ENCODE results near the gene ZNF598. TPM values are rescaled to one million over a fixed set of nuclear protein-coding genes. Genes with fewer than 3 reads are reported as not detected.

The ZNF598 gene
- total and polyA plus RNA-seq, 2 of the 13 experiments (the other 11 are each of a cell fraction or from before 2014, with no cell fraction given) = 13.5 to 14.2 TPM

GRCh38 chr16:2047330-2048115, 37.9 kb upstream of the ZNF598 start, which contains the start of the genes NTHL1 and TSC2 (continued):
- no peak; the same call in 1 of the 2 replicates for TF ChIP-seq RELA (CRISPR knock-in tag; IDR thresholded peaks at IDR 0.05)

DNA sequence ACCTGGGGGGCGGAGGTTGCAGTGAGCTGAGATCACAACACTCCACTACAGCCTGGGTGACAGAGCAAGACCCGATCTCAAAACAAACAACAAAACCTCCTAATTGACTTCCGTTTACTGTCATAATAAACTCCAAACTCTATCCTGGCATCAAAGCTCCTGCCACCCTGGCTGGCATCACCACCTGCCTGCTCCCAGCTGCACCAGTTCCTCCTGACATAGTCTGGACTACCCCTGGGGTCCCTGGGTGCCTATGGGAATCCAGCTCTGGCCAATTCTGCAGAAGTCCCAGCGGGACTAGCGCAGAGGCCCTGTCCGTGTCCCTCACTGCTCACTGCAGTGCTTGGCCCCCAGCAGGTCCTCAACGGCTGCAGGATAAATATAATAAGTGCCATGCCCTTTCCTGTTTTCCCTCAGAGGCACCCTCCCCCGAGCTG, 37.3 kb upstream of the ZNF598 start:
- no peak for DNase-seq (ENCODE audit: low spot score)
- 22% methylated on average over 4 of the region's 8 CpGs for WGBS (ENCODE audit: low lambda C conversion rate)
- no TSS peak for BruUV-seq (replicated peaks)
- no peak; the same call in 1 of the 3 replicates for ATAC-seq
- peaks cover 1 to 8% of the 10 kb centered on the region in 2 experiments; a peak in 3 of 5 replicates for H3K36me3 ChIP-seq (replicated peaks in 1 of 2; ENCODE audit: control insufficient read depth in 1 of 2, insufficient read depth in 2 of 2, low read length in 2 of 2)
- H4K20me1 ChIP-seq (ENCODE audit: insufficient read depth, low read length) = no peaks in the 10 kb centered on the region
- H3K79me2 ChIP-seq (ENCODE audit: insufficient read depth, low read length) = peaks cover 19% of the 10 kb centered on the region
- in situ Hi-C loops (cut with HindIII; ENCODE audit: extremely low pct_ligation_motif_present, low pct_unique_long_range_greater_than_20kb) = no loop called here
- peak; percentile 50 for FAIRE-seq
- intact Hi-C loops (cut with micrococcal nuclease; ENCODE audit: unreplicated experiment) = no loop called here
- H3K9ac ChIP-seq (ENCODE audit: insufficient read depth, low read depth, low read length) = peak overlapping the region; percentile 56
- peak overlapping the region; percentile 63 for H3K27ac ChIP-seq (ENCODE audit: extremely low read length, insufficient read depth, low read length)
- H3K4me2 ChIP-seq (ENCODE audit: low read depth, low read length) = peak overlapping the region; percentile 99
- no peaks in the 10 kb centered on the region for H3K9me3 ChIP-seq (ENCODE audit: low read length)
- ChIA-PET POLR2A (interaction anchor here (1.0 to 3.3 kb wide), 11 partner anchors 7 to 108 kb away, joined by 3 to 67 read pairs (median 7); partner anchors contain the start of genes RPS2 and TRAF7), CTCF (ENCODE audit: low intra/inter-chr PET ratio, low total read pairs) (interaction anchor here (1.4 kb wide), 1 partner anchor 24 kb away, joined by 7 read pairs; no protein-coding TSS in a partner anchor)
- peak overlapping the region; percentile 69 to 95 (median 90) for H3K4me3 ChIP-seq (replicated peaks in 1 of 3; ENCODE audit: insufficient read depth in 1 of 3, low read depth in 2 of 3, low read length in 3 of 3)
- peaks cover 29% of the 10 kb centered on the region for H3K4me1 ChIP-seq (ENCODE audit: insufficient read depth, low read length)
- no peak overlapping the region for H2AFZ ChIP-seq (ENCODE audit: low read length)
- H3K27me3 ChIP-seq (ENCODE audit: control insufficient read depth in 1 of 2, insufficient read depth in 2 of 2, low read length in 2 of 2) = peaks cover 0 to 2% of the 10 kb centered on the region in 2 experiments; a peak in 1 of 5 replicates
- TF ChIP-seq PAX8 (CRISPR knock-in tag; IDR thresholded peaks at IDR 0.05; ENCODE audit: borderline replicate concordance) (0 out of 2 replicates have a peak, but pooled peaks have one; percentile 12), ZNF124 (CRISPR knock-in tag; IDR thresholded peaks at IDR 0.05) (0 out of 2 replicates have a peak, but pooled peaks have one; percentile 8), ZSCAN25 (CRISPR knock-in tag; IDR thresholded peaks at IDR 0.05) (0 out of 2 replicates have a peak, but pooled peaks have one; percentile 8), GFI1 (CRISPR knock-in tag; IDR thresholded peaks at IDR 0.05; ENCODE audit: borderline replicate concordance) (peak; percentile 27; the same call in 1 of the 2 replicates), EP300 (IDR thresholded peaks at IDR 0.05; ENCODE audit: low read depth in 2 of 2, low read length in 2 of 2) (peak in 1 of 2 experiments; percentile 6; a peak in 1 of 4 replicates), EP300 (CRISPR knock-in tag; IDR thresholded peaks at IDR 0.05; ENCODE audit: borderline replicate concordance) (no peak), NCOA1 (CRISPR knock-in tag; IDR thresholded peaks at IDR 0.05) (0 out of 2 replicates have a peak, but pooled peaks have one; percentile 48), ZNF724P (CRISPR knock-in tag; IDR thresholded peaks at IDR 0.05; ENCODE audit: borderline replicate concordance) (no peak; the same call in 1 of the 2 replicates), SIN3A (IDR thresholded peaks at IDR 0.05; ENCODE audit: borderline replicate concordance, low read depth, low read length) (peak; percentile 17; the same call in 1 of the 2 replicates), ZNF788 (CRISPR knock-in tag; IDR thresholded peaks at IDR 0.05; ENCODE audit: borderline replicate concordance) (0 out of 2 replicates have a peak, but pooled peaks have one; percentile 44), ZNF264 (CRISPR knock-in tag; IDR thresholded peaks at IDR 0.05) (peak; percentile 76), ZC3H13 (CRISPR knock-in tag; IDR thresholded peaks at IDR 0.05) (no peak), RBM39 (IDR thresholded peaks at IDR 0.05; ENCODE audit: low read depth, low read length, poor library complexity, severe bottlenecking) (no peak), ETV5 (CRISPR knock-in tag; IDR thresholded peaks at IDR 0.05; ENCODE audit: borderline replicate concordance) (peak; percentile 36; the same call in 1 of the 2 replicates), PHF5A (CRISPR knock-in tag; IDR thresholded peaks at IDR 0.05; ENCODE audit: low read depth, unreplicated experiment) (peak; percentile 23), FOXP4 (CRISPR knock-in tag; IDR thresholded peaks at IDR 0.05) (0 out of 2 replicates have a peak, but pooled peaks have one; percentile 17), ZNF30 (CRISPR knock-in tag; IDR thresholded peaks at IDR 0.05) (no peak), RAD21 (CRISPR knock-in tag; IDR thresholded peaks at IDR 0.05) (0 out of 2 replicates have a peak, but pooled peaks have one; percentile 9), AHR (CRISPR knock-in tag; IDR thresholded peaks at IDR 0.05) (no peak), FOXA3 (CRISPR knock-in tag; IDR thresholded peaks at IDR 0.05) (peak; percentile 31; the same call in 1 of the 2 replicates)

Data from HepG2 (cell line).